ENCODE measurements around the gene CEP41. TPM values are rescaled to one million over a fixed set of nuclear protein-coding genes. Genes with fewer than 3 reads are reported as not detected.

CEP41 gene
- total and polyA plus RNA-seq, 3 donors from 2014 or later = 59.0 to 209 (median 91.6) TPM

DNA sequence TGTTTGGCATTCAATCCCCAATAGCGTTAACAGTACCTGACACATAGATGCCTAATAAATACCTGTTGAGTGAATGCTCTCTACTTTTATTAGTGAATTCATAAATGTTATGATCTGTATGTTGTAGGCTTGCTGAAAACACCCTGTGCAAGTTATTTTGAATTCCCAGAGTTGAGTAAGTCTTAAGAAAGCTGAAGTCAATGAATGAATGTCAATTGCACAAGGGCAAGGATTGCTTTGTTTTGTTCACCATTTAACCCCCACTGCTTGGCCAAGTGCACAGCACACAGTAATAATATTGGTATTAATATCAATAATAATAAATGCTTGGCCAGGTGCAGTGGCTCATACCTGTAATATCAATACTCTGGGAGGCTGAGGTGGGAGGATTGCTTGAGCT is 50.3 kb downstream of the CEP41 start:
- 89 to 96% methylated on average over 1 of the region's 1 CpG for WGBS, 2 donors
- no peak overlapping the region for H3K27ac ChIP-seq
- no peaks in the 10 kb centered on the region for H3K36me3 ChIP-seq (ENCODE audit: low read depth, missing control alignments)
- no peak overlapping the region for H3K4me3 ChIP-seq
- no peaks in the 10 kb centered on the region for H3K9me3 ChIP-seq
- DNase-seq = no peak
- H3K27me3 ChIP-seq = no peaks in the 10 kb centered on the region
- H3K4me1 ChIP-seq = peaks cover 10% of the 10 kb centered on the region
- TF ChIP-seq POLR2A (IDR thresholded peaks at IDR 0.05) = no peak
- TF ChIP-seq, protein P1, sequence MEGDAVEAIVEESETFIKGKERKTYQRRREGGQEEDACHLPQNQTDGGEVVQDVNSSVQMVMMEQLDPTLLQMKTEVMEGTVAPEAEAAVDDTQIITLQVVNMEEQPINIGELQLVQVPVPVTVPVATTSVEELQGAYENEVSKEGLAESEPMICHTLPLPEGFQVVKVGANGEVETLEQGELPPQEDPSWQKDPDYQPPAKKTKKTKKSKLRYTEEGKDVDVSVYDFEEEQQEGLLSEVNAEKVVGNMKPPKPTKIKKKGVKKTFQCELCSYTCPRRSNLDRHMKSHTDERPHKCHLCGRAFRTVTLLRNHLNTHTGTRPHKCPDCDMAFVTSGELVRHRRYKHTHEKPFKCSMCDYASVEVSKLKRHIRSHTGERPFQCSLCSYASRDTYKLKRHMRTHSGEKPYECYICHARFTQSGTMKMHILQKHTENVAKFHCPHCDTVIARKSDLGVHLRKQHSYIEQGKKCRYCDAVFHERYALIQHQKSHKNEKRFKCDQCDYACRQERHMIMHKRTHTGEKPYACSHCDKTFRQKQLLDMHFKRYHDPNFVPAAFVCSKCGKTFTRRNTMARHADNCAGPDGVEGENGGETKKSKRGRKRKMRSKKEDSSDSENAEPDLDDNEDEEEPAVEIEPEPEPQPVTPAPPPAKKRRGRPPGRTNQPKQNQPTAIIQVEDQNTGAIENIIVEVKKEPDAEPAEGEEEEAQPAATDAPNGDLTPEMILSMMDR (IDR thresholded peaks at IDR 0.05) = no peak
- intact Hi-C loops (cut with DNase I; ENCODE audit: low total_unique reads) = no loop called here

DNA sequence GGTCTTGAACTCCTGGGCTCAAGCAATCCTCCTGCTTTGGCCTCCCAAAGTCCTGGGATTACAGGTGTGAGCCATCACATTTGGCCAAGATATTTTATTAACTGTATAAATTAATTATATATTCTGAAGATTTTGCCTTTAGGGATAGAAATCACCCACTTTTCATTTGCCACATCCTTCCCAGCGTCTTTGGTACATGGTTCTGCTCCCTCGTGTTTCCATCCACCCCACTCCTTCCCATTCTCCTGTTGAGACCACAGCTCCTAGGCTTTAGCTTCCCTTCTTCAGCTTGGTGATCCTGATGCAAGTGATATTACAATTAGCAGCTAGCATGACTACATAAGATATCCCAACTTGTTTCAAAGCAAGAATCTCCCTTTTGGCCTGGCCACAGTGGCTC is 52.1 kb downstream of the CEP41 start:
- intact Hi-C loops (cut with DNase I; ENCODE audit: low total_unique reads) = no loop called here
- Histone ChIP-seq H3K27me3 (no peaks in the 10 kb centered on the region), H3K4me3 (no peak overlapping the region), H3K9me3 (no peaks in the 10 kb centered on the region), H3K27ac (no peak overlapping the region), H3K4me1 (peaks cover 10% of the 10 kb centered on the region), H3K36me3 (ENCODE audit: low read depth, missing control alignments) (no peaks in the 10 kb centered on the region)
- WGBS, 2 donors = 76 to 95% methylated on average over 2 of the region's 2 CpGs
- DNase-seq = no peak
- TF ChIP-seq POLR2A (IDR thresholded peaks at IDR 0.05) = no peak
- TF ChIP-seq, protein P1 (IDR thresholded peaks at IDR 0.05) = no peak

DNA sequence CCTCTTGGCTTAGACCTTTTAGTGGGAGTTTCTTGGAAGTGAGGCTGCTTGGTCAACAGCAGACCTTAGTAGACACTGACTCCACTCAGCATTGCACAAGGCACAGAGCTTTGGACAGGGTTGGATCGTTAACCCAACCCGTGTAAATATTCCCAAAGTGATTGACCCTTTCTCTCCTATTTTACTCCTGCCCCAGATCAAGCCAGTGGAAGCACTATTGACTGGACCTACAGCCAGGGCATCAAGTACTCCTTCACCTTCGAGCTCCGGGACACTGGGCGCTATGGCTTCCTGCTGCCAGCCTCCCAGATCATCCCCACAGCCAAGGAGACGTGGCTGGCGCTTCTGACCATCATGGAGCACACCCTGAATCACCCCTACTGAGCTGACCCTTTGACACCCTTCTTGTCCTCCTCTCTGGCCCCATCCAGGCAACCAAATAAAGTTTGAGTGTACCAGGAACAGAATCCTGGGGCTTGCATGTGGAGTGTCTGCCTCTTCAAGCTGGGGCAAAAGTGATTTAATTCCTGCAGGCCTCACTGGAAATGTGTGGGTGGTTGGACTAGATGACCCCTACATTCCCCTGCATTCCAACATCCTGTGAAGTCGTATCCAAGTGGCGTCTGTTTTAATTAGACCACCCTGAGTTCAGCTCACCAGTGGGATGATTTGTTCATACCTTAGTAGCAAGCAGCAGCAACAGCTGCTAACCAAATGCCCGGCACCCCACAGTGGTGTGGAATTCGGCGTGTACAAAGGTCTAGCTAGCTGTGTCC is 53.0 kb downstream of the CEP41 start:
- 71 to 74% methylated on average over 12 of the region's 12 CpGs for WGBS, 2 donors
- intact Hi-C loops (cut with DNase I; ENCODE audit: low total_unique reads) = no loop called here

DNA sequence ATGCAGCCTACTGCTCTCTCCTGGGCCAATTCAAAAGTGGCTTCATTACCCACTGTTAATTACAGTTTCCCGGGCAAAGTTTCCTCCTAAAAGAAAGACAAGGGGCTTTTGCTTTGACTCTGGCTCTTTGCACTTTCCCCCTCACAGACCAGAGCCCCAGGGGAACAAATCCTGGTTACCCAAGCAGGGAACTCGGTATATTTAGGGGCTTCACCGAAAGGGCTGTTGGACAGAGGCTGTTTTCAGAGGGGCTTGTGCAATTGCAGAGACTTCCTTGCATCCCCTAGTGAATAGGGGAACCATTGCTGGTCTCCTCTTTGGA is 53.5 kb downstream of the CEP41 start:
- H3K27ac ChIP-seq = no peak overlapping the region
- 90 to 100% methylated on average over 3 of the region's 3 CpGs for whole genome bisulfite sequencing, 2 donors

More for the DNA sequence above, 53.0 kb downstream of the CEP41 start:
- Histone ChIP-seq H3K27me3 (no peaks in the 10 kb centered on the region), H3K4me1 (peaks cover 2% of the 10 kb centered on the region), H3K4me3 (no peak overlapping the region), H3K36me3 (ENCODE audit: low read depth, missing control alignments) (no peaks in the 10 kb centered on the region), H3K9me3 (no peaks in the 10 kb centered on the region), H3K27ac (no peak overlapping the region)
- TF ChIP-seq, protein P1 (IDR thresholded peaks at IDR 0.05) = no peak
- TF ChIP-seq POLR2A (IDR thresholded peaks at IDR 0.05) = no peak
- DNase-seq = no peak

More for the DNA sequence above, 53.5 kb downstream of the CEP41 start:
- intact Hi-C loops (cut with DNase I; ENCODE audit: low total_unique reads) = no loop called here
- H3K27me3 ChIP-seq = no peaks in the 10 kb centered on the region
- H3K4me1 ChIP-seq = no peaks in the 10 kb centered on the region
- no peaks in the 10 kb centered on the region for H3K36me3 ChIP-seq (ENCODE audit: low read depth, missing control alignments)
- TF ChIP-seq, protein P1 (IDR thresholded peaks at IDR 0.05) = no peak
- TF ChIP-seq POLR2A (IDR thresholded peaks at IDR 0.05) = no peak
- H3K4me3 ChIP-seq = no peak overlapping the region
- DNase-seq = no peak
- H3K9me3 ChIP-seq = no peaks in the 10 kb centered on the region
